Heart right ventricle (tissue), 16 donors: ENCODE results near the gene NPR2. TPM values are rescaled to one million over a fixed set of nuclear protein-coding genes. Genes with fewer than 3 reads are reported as not detected.
A peak's percentile ranks its signal among the peaks of the same experiment; 100 is the strongest.

Experiments used
- ATAC-seq, 8 donors: fragments of 200-7000 bp; cut with Tn5 transposase; one replicate each; pipeline ENCODE4 v1.9.1; 2020; ENCODE audit warnings: mild to moderate bottlenecking in 8 of 8, moderate library complexity in 8 of 8, moderate number of reproducible peaks in 1 of 8
- DNase-seq, 2 donors: peaks; one replicate each; pipeline ENCODE4 v3.0.0-alpha.2; 2020
- H3K27ac ChIP-seq, 10 donors: fragments of 200-600 bp; sonication (generic) in 2 of 10; one replicate each; pipeline versions ENCODE4 v1.5.0 to v1.8.0; 2020 to 2022; ENCODE audit warnings: mild to moderate bottlenecking in 3 of 10
- H3K27me3 ChIP-seq, 7 donors: fragments of 200-600 bp; one replicate each; pipeline ENCODE4 v1.8.0; 2021 to 2022; ENCODE audit warnings: mild to moderate bottlenecking in 2 of 7
- H3K36me3 ChIP-seq, 9 donors: fragments of 200-600 bp; sonication (generic) in 1 of 9; one replicate each; pipeline versions ENCODE4 v1.5.0 to v1.8.0; 2020 to 2022; ENCODE audit warnings: mild to moderate bottlenecking in 2 of 9
- H3K4me1 ChIP-seq, 9 donors: fragments of 200-600 bp; sonication (generic) in 1 of 9; one replicate each; pipeline versions ENCODE4 v1.5.0 to v1.8.0; 2020 to 2022; ENCODE audit warnings: mild to moderate bottlenecking in 4 of 9
- H3K4me3 ChIP-seq, 10 donors: fragments of 200-600 bp; sonication (generic) in 2 of 10; one replicate each; pipeline versions ENCODE4 v1.5.0 to v1.8.0; 2020 to 2022; ENCODE audit warnings: mild to moderate bottlenecking in 7 of 10, moderate library complexity in 2 of 10
- H3K9me3 ChIP-seq, 11 donors: fragments of 200-600 bp in 10 of 11; sonication (generic) in 2 of 11; one replicate each; pipeline versions ENCODE4 v1.5.0 to v1.8.0; 2013 to 2022; ENCODE audit warnings: mild to moderate bottlenecking in 2 of 11, control low read depth in 1 of 11, moderate library complexity in 1 of 11
- CTCF ChIP-seq, 9 donors: fragments of 200-600 bp; sonication (generic) in 2 of 9; IDR thresholded peaks; one replicate each; pipeline versions ENCODE4 v1.5.0 to v1.8.0; 2021 to 2022; ENCODE audit warnings: antibody characterized with exemption in 9 of 9, mild to moderate bottlenecking in 5 of 9, moderate library complexity in 1 of 9
- WGBS, 2 donors: extraction: QIAGEN DNeasy Blood & Tissue Kit; methylation state at CpG; one replicate each; pipeline ENCODE4 v1.1.7; 2013; ENCODE audit warnings: inconsistent platforms in 1 of 2; 5-methylcytosine and 5-hydroxymethylcytosine counted together
- intact Hi-C, 10 donors: fragments of 100-400 bp; cut with DNase I; formaldehyde crosslinking; loops; one replicate each; pipeline versions ENCODE4 v1.11.1 to v1.14.2; 2022
- polyA plus RNA-seq, 2 donors: library from polyadenylated mRNA; stranded (reverse); fragments of 200-250 nt; gene quantifications; one replicate each; pipeline ENCODE4 v1.2.3, GENCODE V29; 2013
- total RNA-seq, 10 donors: library from RNA; stranded (reverse); fragmentation: NEBNext Ultra II Directional in 3 of 10; extraction: Animal tissue kit (Norgen Biotek cat#: 25700) in 3 of 10; gene quantifications; one replicate each; pipeline versions ENCODE4 v1.2.1 to v1.2.4, GENCODE V29; 2021 to 2023
- donor health status: Arrhythmogenic right ventricular cardiomyopathy.
- donor health status: ischemic (EF 13 %, LVEDD 7.1; RV severe dilation, severe dysfunction).
- donor health status: healthy with polysubstance abuse.
- donor health status: DM: no; HTN: yes; CAD: no.
- donor health status: DM: no; HTN: no; CAD: no.
- donor health status: ischemic (EF 25% LVEDD 6.9; RV normal size, moderate dysfunction).
- donor health status: ischemic (EF 25% LVEDD 5.7; RV mildly dilated, moderate dysfunction).
- donor health status: healthy.
- donor health status: DM: yes; HTN: yes; CAD: no.
- donor health status: Ischemic cardiomyopathy.
- donor health status: ischemic (EF 35%, LVEDD 5.7; RV mildly dilated, moderate dysfunction).
- donor health status: nonischemic (EF 11% LVEDD 7.7; RV severe dilation, severe dysfunction).
- donor health status: DM: yes; HTN: yes; CAD: no.
- donor health status: PGD.
- donor health status: ischemic (EF 29% LVEDD 5.4; RV normal size, mild dysfunction).
- donor health status: nonischemic (EF 23%, LVEDD 6.1; RV moderate dilation, normal function).

Gene NPR2
- total and polyA plus RNA-seq, 12 donors, result 13.5 to 26.4 (median 20.8) TPM

GRCh38 chr9:35754264-35754663 lies 37.1 kb upstream of the NPR2 start, which contains the start of gene MSMP:
Gene MSMP, minus strand, starts transcription at chr9:35754276. Its CDS starts 147 bp downstream, at chr9:35754129.
- 43 to 45% methylated on average over 3 of the region's 3 CpGs for WGBS, 2 donors

GRCh38 chr9:35755071-35755470 lies 36.3 kb upstream of the NPR2 start:
- no peak for TF ChIP-seq CTCF (IDR thresholded peaks at IDR 0.05)
- no peak for DNase-seq
- no peaks in the 10 kb centered on the region for H3K27me3 ChIP-seq
- peaks cover 4 to 57% (median 37%) of the 10 kb centered on the region in 9 donors for H3K4me1 ChIP-seq
- intact Hi-C loops, result loop anchor here in 2 of 10 donors (5.0 to 10.0 kb wide), 2 partner anchors 57 to 110 kb away; partner anchors contain the start of gene SPAG8 (in 1 of the 2)
- H3K4me3 ChIP-seq, result no peak overlapping the region
- ATAC-seq, result no peak
- WGBS, 2 donors, result 91 to 93% methylated on average over 4 of the region's 4 CpGs
- no peaks in the 10 kb centered on the region for H3K9me3 ChIP-seq
- peaks cover 0 to 52% (median 44%) of the 10 kb centered on the region in 9 donors for H3K36me3 ChIP-seq
- no peak overlapping the region for H3K27ac ChIP-seq

More at GRCh38 chr9:35754264-35754663, 37.1 kb upstream of the NPR2 start, which contains the start of gene MSMP:
- ATAC-seq (no peak), DNase-seq (no peak)
- Histone ChIP-seq H3K4me3 (no peak within 1 kb of the TSS), H3K9me3 (no peaks in the 10 kb centered on the region), H3K27ac (no peak within 1 kb of the TSS), H3K36me3 (peaks cover 0 to 52% (median 44%) of the 10 kb centered on the region in 9 donors), H3K27me3 (no peaks in the 10 kb centered on the region), H3K4me1 (peaks cover 7 to 62% (median 43%) of the 10 kb centered on the region in 9 donors)
- intact Hi-C loops, result loop anchor here in 1 of 10 donors (10.0 kb wide), 1 partner anchor 109 kb away; no protein-coding TSS in a partner anchor
- TF ChIP-seq CTCF (IDR thresholded peaks at IDR 0.05), result no peak

GRCh38 chr9:35756275-35757225 lies 34.8 kb upstream of the NPR2 start:
- ATAC-seq (peak; percentile 81 to 91 (median 86)), DNase-seq (peak; percentile 76 to 85)
- intact Hi-C loops, result loop anchor here in 2 of 10 donors (5.0 to 10.0 kb wide), 2 partner anchors 56 to 112 kb away; partner anchors contain the start of gene SPAG8 (in 1 of the 2)
- Histone ChIP-seq H3K4me1 (peaks cover 0 to 55% (median 29%) of the 10 kb centered on the region in 9 donors), H3K9me3 (no peaks in the 10 kb centered on the region), H3K36me3 (peaks cover 0 to 41% (median 33%) of the 10 kb centered on the region in 9 donors), H3K27me3 (no peaks in the 10 kb centered on the region), H3K27ac (peak overlapping the region; percentile 81 to 95 (median 91)), H3K4me3 (peak overlapping the region; percentile 44 to 73 (median 60))
- WGBS, 2 donors, result 12% methylated on average over 46 to 48 of the region's 48 CpGs
- TF ChIP-seq CTCF (IDR thresholded peaks at IDR 0.05), result peak; percentile 20 to 67 (median 60)

- H3K4me1 ChIP-seq, result peaks cover 0 to 55% (median 29%) of the 10 kb centered on the region in 9 donors
- 1% methylated on average over 20 of the region's 20 CpGs for WGBS, 2 donors
- peak; percentile 37 to 85 (median 74) for ATAC-seq
- no peaks in the 10 kb centered on the region for H3K9me3 ChIP-seq
- peak overlapping the region; percentile 81 to 95 (median 91) for H3K27ac ChIP-seq
- TF ChIP-seq CTCF (IDR thresholded peaks at IDR 0.05), result no peak
- intact Hi-C loops, result loop anchor here in 2 of 10 donors (5.0 to 10.0 kb wide), 2 partner anchors 55 to 113 kb away; partner anchors contain the start of gene SPAG8 (in 1 of the 2)
- peak in 1 of 2 donors; percentile 62 for DNase-seq
- H3K4me3 ChIP-seq, result peak overlapping the region; percentile 44 to 73 (median 60)
- H3K27me3 ChIP-seq, result no peaks in the 10 kb centered on the region
- peaks cover 0 to 33% (median 25%) of the 10 kb centered on the region in 9 donors for H3K36me3 ChIP-seq
Measured at GRCh38 chr9:35757226-35757891, 34.0 kb upstream of the NPR2 start.
